DOHH2 (cell line): ENCODE results near the gene PRKN.
"Not testable (repeated sequence)": the region's sequence is repeated elsewhere in the genome, so short reads cannot be mapped to it uniquely, and the experiment has no call there.

Experiments used
- H3F3A ChIP-seq: fragments of 200-600 bp; sonication (generic), shearing (Covaris generic); 2 replicates; pipeline ENCODE4 v1.6.0; 2016; ENCODE audit warnings: antibody characterized with exemption, mild to moderate bottlenecking; ENCODE audit not compliant: control insufficient read depth, insufficient read depth
- H3K27ac ChIP-seq: fragments of 200-600 bp; sonication (generic); 2 replicates; pipeline ENCODE4 v1.5.1; 2014; ENCODE audit warnings: low read depth, mild to moderate bottlenecking, low read length, moderate library complexity
- H3K27me3 ChIP-seq: fragments of 200-600 bp; sonication (generic); 2 replicates; pipeline ENCODE4 v1.6.1; 2014; ENCODE audit warnings: mild to moderate bottlenecking, low read length, mixed read lengths; ENCODE audit not compliant: control insufficient read depth
- H3K36me3 ChIP-seq: fragments of 200-600 bp; sonication (generic); 2 replicates; pipeline ENCODE4 v1.6.1; 2014; ENCODE audit warnings: mild to moderate bottlenecking, low read length, moderate library complexity, mixed read lengths; ENCODE audit not compliant: control insufficient read depth
- H3K4me1 ChIP-seq: fragments of 200-600 bp; sonication (generic); 2 replicates; pipeline ENCODE4 v1.6.1; 2014; ENCODE audit warnings: mild to moderate bottlenecking, low read length, mixed read lengths; ENCODE audit not compliant: control insufficient read depth
- H3K4me2 ChIP-seq: fragments of 200-600 bp; sonication (generic); 2 replicates; pipeline ENCODE4 v1.6.0; 2014; ENCODE audit warnings: mild to moderate bottlenecking, low read length, moderate library complexity
- H3K4me3 ChIP-seq: fragments of 200-600 bp; sonication (generic); 2 replicates; pipeline ENCODE4 v1.5.1; 2014; ENCODE audit warnings: mild to moderate bottlenecking, low read length, mixed read lengths
- H3K79me2 ChIP-seq: fragments of 200-600 bp; sonication (generic); 2 replicates; pipeline ENCODE4 v1.6.1; 2014; ENCODE audit warnings: mild to moderate bottlenecking, low read length, mixed read lengths; ENCODE audit not compliant: control insufficient read depth
- H3K9me2 ChIP-seq: fragments of 200-600 bp; sonication (generic); replicated peaks from 2 replicates; pipeline ENCODE4 v1.6.1; 2014; ENCODE audit warnings: mild to moderate bottlenecking, low read length, mixed read lengths; ENCODE audit not compliant: control insufficient read depth
- H3K9me3 ChIP-seq: fragments of 200-600 bp; sonication (generic); 2 replicates; pipeline ENCODE4 v1.6.1; 2014; ENCODE audit warnings: antibody characterized with exemption, low read length, mixed read lengths; ENCODE audit not compliant: control insufficient read depth, insufficient read depth
- H4K20me1 ChIP-seq: fragments of 200-600 bp; sonication (generic); 2 replicates; pipeline ENCODE4 v1.6.0; 2014; ENCODE audit warnings: low read depth, mild to moderate bottlenecking, antibody characterized with exemption, low read length, moderate library complexity; ENCODE audit not compliant: control insufficient read depth, insufficient read depth
- EZH2phosphoT487 ChIP-seq: fragments of 200-600 bp; sonication (generic); IDR thresholded peaks from 2 replicates; pipeline ENCODE4 v1.6.1; 2017; ENCODE audit warnings: borderline replicate concordance, mild to moderate bottlenecking, antibody characterized with exemption, low read length, moderate library complexity, mixed read lengths
- TF ChIP-seq, protein P1 (sequence below): fragments of 200-600 bp; sonication (generic); IDR thresholded peaks from one replicate; pipeline ENCODE4 v1.5.1; 2014; ENCODE audit warnings: antibody characterized with exemption, mild to moderate bottlenecking, low read depth, low read length; ENCODE audit not compliant: poor library complexity, severe bottlenecking

The PRKN gene

DNA sequence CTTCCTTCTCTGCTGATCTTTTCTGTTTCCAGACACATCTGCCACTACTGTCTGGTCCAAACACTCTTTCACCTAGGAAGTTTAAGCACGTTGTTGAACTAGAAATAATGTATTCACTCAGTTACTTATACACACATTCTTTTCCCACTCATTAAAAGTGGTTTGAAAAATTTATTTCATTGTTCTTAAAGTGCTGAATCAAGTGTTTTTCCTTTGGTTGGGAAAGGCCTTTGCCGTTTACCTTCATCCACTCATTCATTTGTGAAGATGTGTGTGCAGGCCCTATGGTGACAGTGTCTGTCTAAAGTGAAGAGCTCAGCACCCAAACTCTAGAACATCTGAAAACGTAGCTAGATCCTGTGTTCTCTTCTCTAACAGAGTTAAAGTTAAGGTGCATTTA, 1389.6 kb downstream of the PRKN start:
- H3K27me3 ChIP-seq = no peaks in the 10 kb centered on the region
- H3F3A ChIP-seq = no peaks in the 10 kb centered on the region
- H3K9me3 ChIP-seq = no peaks in the 10 kb centered on the region
- no peaks in the 10 kb centered on the region for H3K4me1 ChIP-seq
- TF ChIP-seq, protein P1, sequence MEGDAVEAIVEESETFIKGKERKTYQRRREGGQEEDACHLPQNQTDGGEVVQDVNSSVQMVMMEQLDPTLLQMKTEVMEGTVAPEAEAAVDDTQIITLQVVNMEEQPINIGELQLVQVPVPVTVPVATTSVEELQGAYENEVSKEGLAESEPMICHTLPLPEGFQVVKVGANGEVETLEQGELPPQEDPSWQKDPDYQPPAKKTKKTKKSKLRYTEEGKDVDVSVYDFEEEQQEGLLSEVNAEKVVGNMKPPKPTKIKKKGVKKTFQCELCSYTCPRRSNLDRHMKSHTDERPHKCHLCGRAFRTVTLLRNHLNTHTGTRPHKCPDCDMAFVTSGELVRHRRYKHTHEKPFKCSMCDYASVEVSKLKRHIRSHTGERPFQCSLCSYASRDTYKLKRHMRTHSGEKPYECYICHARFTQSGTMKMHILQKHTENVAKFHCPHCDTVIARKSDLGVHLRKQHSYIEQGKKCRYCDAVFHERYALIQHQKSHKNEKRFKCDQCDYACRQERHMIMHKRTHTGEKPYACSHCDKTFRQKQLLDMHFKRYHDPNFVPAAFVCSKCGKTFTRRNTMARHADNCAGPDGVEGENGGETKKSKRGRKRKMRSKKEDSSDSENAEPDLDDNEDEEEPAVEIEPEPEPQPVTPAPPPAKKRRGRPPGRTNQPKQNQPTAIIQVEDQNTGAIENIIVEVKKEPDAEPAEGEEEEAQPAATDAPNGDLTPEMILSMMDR = no peak
- TF ChIP-seq EZH2phosphoT487 = no peak
- no peaks in the 10 kb centered on the region for H3K9me2 ChIP-seq
- H3K4me2 ChIP-seq = no peak overlapping the region
- no peak overlapping the region for H3K27ac ChIP-seq
- H3K79me2 ChIP-seq = no peaks in the 10 kb centered on the region
- H3K4me3 ChIP-seq = no peak overlapping the region
- no peaks in the 10 kb centered on the region for H3K36me3 ChIP-seq
- H4K20me1 ChIP-seq = no peaks in the 10 kb centered on the region

DNA sequence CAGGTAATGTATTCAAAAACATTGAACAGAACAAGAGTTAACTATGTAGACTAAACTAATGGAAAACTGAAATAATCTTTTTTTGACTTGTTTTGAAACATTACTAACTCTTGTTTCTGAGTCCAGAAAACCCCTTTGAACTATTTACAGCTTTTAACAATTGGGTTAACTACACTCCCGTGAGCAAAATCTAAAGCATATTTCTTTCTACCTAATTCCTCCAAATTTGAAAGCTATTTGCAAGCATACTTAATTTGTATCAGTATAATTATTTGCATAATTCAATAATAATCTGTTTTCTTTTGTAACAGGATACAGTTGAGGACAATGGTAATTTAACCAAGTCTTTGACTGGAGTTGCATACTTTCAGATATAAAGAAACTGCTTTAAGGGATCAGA, 1391.1 kb downstream of the PRKN start:
- TF ChIP-seq, protein P1 = no peak
- TF ChIP-seq EZH2phosphoT487 = no peak
- Histone ChIP-seq H3K27ac (no peak overlapping the region), H3K36me3 (no peaks in the 10 kb centered on the region), H3F3A (no peaks in the 10 kb centered on the region), H3K4me3 (no peak overlapping the region), H3K4me2 (no peak overlapping the region), H3K9me2 (no peaks in the 10 kb centered on the region), H3K9me3 (no peaks in the 10 kb centered on the region), H4K20me1 (no peaks in the 10 kb centered on the region), H3K27me3 (no peaks in the 10 kb centered on the region), H3K4me1 (no peaks in the 10 kb centered on the region), H3K79me2 (no peaks in the 10 kb centered on the region)

DNA sequence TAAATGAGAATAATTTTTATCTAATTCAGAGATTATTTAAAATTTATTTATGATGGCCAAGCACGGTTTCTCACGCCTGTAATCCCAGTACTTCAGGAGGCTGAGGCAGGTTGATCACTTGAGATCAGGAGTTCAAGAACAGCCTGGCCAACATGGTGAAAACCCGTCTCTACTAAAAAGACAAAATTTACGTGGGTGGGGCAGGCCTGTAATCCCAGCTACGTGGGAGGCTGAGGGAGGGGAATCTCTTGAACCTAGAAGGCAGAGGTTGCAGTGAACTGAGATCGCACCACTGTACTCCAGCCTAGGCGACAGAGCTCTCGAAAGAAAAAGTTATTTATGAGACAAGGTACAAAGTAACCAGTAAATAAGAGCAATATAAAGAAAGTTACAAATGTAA, 1394.2 kb downstream of the PRKN start:
- Histone ChIP-seq H3K36me3 (no peaks in the 10 kb centered on the region), H3F3A (no peaks in the 10 kb centered on the region), H3K4me2 (no peak overlapping the region), H3K9me2 (no peaks in the 10 kb centered on the region), H3K4me1 (no peaks in the 10 kb centered on the region), H3K79me2 (no peaks in the 10 kb centered on the region), H4K20me1 (no peaks in the 10 kb centered on the region), H3K4me3 (no peak overlapping the region), H3K27ac (no peak overlapping the region), H3K27me3 (no peaks in the 10 kb centered on the region), H3K9me3 (no peaks in the 10 kb centered on the region)
- TF ChIP-seq, protein P1 = no peak

DNA sequence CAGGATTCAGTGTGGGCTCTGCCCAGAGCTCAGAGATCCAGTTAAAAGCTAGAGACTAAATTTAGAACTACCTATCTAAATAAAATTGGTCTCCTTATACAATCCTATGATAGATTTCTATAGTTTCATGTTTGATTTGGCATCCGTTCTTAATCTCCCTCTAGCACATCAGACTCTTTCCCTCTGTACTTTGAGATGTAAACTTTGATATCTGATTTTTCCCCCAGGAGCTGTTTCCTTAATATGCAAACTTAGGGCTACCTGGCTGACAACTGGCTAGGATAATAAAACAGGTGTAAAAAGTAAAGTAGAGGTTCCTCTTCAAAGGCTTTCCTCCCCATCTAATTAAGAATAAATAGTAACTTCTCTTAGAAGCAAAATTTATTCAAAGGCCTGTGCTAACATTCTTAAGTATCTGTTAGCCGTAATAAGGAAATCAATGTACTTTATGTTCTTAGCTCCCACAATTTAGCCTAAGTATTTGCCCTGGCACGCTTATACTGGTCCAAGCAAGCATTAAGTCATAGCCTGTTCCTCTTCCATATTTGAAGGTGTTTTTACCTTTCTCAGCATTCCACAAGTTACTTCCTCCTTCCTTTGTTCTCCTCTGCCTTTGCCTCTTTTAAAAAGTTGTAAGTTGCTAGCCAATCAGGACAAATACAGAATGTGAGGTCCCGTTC, 1396.0 kb downstream of the PRKN start:
- H3K4me1 ChIP-seq, H3F3A ChIP-seq, H3K27ac ChIP-seq, H3K4me2 ChIP-seq, H4K20me1 ChIP-seq, H3K36me3 ChIP-seq, H3K27me3 ChIP-seq, H3K79me2 ChIP-seq, H3K9me2 ChIP-seq, H3K4me3 ChIP-seq, H3K9me3 ChIP-seq: not testable (repeated sequence)
